AG08395 (cell line): ENCODE measurements around the gene NDRG2.
"Not testable (repeated sequence)": the region's sequence is repeated elsewhere in the genome, so short reads cannot be mapped to it uniquely, and the experiment has no call there.

ENCODE experiments used
- DNase-seq: peaks from one replicate; pipeline ENCODE4 v3.0.0; 2012; ENCODE audit warnings: mixed read lengths, low spot score

NDRG2 gene

DNA sequence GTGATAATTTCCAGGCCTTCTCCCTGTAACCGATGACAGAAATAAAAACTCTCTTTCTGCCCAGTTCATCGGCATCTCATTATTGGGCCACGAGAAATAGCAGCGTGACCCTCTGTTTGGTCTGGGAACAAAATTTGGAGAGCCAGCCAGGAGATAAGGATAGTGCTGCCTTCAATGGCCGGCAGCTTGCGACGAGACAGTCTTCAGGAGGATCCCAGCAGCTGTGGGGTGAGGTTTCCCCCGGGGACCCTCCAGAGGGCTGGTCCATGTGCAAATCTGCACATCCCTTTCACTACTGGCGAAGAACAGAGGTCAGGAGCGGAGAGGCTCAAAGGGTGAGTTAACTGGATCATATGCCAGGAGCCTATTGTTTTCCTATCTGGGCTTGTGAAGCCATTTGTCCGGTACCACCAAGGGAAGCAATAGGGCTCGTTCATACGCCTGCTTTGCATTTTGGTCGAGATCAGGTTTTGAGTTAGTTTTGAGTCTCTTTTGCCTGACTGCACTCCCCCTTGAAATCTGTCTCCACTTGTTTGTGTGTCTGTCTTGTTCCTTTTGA, 21.0 kb downstream of the NDRG2 start:
- no peak for DNase-seq

DNA sequence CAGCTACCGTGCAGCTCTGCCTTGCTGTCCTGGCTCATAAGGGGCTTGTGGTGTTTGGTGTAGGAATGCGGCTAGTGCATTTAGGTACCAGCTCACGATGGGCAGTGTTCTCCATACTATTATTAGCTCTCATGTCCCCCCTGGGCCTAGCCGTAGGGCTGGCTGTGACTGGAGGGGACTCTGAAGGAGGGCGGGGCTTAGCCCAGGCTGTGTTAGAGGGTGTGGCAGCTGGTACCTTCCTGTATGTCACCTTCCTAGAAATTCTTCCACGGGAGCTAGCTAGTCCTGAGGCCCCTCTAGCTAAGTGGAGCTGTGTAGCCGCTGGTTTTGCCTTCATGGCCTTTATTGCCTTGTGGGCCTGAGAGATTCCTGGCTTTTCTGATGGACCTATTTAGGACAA, 23.6 kb downstream of the NDRG2 start:
- no peak for DNase-seq

DNA sequence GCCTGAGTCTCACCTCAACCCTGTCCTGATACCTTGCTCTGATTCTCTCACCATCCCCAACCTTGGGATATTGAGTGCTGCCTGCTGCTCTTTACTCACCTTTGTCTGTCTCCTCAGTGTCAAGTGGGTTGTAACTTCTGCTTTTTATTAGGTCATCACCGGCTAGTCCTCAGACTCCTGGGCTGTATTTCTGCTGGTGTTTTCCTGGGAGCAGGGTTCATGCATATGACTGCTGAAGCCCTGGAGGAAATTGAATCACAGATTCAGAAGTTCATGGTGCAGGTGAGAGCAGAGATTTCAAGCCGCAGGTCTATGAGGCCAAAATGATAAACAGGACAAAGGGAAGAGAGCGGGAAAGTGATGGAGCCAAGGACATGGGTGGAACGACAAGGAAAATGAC, 25.3 kb downstream of the NDRG2 start:
- DNase-seq: no peak

DNA sequence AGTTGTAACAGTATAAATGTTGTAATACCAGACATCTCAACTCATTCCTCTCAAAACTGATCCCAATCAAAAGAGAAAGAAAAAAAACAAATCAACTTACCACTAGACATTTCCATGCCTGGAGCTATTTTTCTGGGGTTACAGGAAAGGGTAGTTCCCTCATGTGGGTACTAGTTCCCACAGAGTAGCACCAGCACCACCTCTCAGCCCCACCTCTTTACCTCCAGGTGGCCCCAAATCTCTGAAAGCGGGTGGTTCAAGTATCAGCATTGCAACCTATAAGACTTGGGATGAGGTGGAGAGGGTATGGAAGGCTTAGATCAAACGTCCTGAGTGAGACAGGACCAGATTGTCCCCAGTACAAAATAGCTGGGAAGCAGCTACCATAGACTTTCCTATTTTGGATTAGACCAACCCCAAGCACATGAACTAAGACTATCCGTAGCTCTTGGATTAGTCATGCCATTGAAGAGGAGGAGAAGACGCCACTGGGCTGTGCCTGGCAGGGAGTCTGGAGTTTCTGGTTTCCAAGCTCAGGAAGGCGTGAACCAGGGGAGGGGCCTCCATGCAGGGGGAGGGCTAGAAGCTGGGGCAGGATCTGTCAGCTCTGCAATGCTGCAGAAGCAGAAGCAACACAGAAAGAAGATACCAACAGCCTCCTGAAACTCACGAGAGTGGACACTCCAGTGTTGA, 26.0 kb downstream of the NDRG2 start, which contains the start of gene SLC39A2:
Gene SLC39A2 (plus strand): TSS at position 620 of the 693 bp plus-strand sequence. CDS start 154 bp downstream, outside the sequence.
- peak; percentile 86 for DNase-seq

DNA sequence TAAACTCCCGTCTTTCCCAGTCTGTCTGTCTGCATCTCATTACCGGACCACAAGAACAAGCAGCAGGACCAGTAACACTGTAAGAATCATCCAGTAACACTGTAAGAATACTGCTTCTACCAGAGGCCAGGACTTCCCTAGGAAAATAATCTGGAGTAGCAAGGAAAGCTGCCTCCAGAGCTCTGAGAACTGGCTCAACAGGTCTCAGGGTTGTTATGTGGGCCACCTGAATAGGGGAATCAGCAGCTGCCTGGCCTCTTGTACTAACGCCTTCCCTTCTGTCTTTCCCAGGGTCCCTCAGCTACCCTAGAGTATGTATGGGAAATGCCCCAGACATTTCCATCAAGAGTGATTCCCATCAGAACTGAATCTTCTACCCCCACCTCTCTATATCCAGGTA, 26.7 kb downstream of the NDRG2 start:
- DNase-seq: no peak

DNA sequence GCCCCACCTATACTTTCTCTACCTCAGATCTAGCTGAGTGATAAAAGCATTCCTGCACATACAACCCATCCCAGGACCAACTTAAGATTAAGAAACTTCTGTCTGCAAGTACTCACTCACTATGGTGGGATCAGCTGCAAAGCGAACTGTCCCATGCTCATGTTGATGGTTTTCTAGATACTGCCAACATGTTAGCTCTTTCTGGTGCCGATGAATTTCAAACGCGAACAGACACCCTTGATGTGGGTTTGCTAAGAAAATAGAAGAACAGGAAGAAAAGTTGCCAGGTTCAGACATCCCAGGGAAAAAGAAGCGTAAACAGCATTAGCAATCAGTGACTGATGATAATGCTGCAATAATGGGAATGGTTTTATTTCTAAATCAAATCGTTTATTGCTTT, 27.3 kb downstream of the NDRG2 start:
- DNase-seq: no peak

DNA sequence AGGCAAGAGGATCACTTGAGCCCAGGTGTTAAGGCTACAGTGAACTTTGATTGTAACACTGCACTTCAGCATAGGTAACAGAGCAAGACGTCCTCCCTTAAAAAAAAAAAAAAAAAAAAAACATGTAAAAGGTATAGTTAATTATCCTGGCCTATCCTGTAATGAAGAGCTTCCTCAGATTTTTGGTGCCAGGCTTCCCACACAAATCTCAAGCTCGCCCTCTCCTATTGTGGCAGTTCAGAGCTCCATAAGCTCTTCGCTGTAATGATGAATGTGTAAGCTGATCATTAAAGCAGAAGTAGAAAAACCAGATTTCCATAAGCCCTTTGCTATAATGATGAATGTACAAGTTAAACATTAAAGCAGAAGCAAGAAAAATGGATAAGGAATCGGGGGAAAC, 27.7 kb downstream of the NDRG2 start:
- DNase-seq: no peak

DNA sequence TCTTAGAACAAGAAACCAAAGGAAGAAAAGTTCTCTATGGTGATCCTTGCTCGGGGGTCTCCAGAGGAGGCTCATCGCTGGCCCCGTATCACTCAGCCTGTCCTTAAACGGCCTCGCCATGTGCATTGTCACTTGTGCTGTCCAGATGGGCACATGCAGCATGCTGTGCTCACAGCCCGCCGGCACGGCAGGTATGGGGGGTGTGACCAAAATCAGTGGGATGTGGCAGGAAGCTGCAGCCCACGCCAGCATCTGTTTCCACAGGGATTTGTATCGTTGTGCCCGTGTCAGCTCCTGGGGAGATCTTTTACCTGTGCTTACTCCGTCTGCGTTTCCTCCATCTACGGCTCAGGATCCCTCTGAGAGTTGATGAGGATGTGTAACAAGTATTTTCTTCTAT, 28.3 kb downstream of the NDRG2 start:
- DNase-seq: no peak

DNA sequence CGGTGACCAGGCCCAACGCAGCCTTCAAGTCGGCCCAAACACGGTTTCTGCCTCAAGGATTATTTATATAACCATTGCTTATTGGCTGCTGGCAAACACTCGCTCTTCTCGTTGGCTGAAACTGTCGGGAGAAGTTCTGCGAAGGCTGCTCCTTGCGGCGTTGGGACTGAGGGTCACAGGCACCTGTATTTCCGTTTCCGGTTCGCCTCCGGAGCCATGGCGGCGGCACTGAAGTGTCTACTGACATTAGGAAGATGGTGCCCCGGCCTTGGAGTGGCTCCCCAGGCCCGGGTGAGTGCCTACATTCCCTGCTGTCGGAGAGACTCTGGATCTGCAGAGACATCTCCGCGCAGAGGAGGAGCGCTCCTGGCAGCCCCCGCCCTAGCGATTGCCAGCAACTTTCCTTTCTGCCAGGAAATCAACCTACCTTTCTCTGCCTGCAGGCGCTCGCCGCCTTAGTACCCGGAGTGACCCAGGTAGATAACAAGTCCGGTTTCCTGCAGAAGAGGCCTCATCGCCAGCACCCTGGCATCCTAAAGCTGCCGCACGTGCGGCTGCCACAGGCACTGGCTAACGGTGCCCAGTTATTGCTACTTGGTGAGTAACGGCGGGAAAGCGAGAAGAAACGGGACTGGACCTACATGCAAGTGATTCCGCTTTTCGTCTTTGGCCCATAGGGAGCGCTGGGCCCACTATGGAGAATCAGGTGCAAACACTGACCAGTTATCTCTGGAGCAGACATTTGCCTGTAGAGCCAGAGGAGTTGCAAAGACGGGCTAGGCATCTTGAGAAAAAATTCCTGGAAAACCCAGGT, 34.9 kb downstream of the NDRG2 start, which contains the start of gene METTL17:
Gene METTL17 (plus strand): TSS at position 194 of the 814 bp plus-strand sequence. CDS start 23 bp downstream, at position 217.
- peak; percentile 95 for DNase-seq

DNA sequence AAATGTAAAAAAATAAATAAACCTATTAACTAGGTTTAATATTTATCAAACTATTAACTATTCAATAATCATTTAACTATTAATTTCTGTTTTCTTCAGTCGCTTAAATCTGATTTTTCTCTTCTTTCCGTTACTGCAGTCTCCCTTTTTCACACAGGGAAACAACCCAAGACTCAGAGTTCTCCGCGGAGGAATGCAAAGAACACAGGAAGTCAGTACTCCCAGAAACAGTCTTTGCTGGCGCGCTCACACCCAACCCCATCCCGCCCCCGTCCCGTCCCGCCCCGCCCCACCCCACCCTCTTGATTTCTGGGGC, 35.4 kb downstream of the NDRG2 start:
- no peak for DNase-seq

DNA sequence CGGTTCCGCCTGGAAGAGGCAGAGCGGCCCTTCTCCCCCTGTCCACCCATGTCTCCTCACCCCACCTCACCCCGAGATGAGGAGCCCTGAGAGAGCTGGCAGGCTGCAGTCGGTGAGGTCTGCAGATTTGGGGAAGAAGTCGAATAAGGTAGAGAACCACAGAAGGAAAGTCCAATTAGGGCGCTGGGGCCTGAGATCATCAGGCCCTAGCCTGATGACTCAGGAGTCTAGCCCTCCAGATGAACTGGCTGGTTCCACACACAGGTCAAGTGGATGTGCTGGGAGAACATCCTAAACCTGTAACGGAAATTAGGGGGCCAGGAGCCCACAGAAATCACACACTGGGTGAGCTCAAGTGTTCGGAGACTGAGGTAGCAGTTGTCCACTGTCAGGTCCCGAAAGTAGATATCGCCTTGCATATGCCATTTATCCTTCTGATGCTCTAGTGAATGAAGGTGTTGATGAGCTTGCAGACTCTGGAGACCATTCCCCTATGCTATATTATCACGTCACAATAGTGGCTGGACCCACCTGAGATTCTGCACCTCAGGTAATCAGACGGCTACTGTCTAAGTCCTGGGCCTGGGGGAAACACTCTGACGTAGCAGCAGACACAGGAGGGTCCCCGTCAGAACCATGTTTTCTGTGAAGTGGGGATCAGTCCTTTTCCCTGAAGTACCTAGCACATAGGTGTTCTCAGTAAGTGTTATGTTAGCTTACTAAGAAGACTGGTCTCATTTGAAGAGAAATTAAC, 36.0 kb downstream of the NDRG2 start:
- no peak for DNase-seq

DNA sequence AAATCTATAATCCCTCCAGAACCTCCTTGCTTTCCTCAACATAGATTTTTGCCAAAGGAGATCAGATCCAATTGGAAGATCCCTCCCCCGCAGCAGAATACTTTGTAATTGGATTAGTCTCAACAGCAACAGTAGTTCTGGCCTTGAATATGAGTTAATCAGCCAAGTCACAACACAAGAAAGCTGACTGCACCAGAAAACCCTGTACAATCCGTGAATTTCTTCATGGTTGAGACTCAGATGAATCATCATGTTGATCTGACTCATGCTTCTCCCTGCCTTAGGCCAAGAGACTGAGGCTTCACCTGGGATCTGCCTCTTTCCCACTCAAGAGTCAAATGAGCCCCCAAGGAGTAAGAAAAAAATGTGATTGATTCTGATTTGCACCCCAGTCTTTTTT, 38.0 kb downstream of the NDRG2 start:
- DNase-seq: peak; percentile 92

DNA sequence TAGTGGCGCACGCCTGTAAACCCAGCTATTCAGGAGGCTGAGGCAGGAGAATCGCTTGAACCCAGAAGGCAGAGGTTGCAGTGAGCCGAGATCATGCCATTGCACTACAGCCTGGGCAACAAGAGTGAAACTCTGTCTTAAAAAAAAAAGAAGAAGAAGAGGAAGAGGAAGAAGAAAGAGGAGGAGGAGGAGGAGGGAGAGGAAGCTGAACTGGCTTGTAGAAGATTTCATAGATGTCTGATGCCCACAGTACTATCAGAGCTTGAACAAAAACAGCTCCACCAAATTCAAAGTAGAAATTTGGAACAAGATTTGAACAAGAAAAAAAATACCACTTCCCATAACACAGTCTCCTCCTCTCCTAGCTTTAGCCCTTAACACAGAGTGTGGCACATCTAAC, 39.2 kb downstream of the NDRG2 start:
- not testable (repeated sequence) for DNase-seq

DNA sequence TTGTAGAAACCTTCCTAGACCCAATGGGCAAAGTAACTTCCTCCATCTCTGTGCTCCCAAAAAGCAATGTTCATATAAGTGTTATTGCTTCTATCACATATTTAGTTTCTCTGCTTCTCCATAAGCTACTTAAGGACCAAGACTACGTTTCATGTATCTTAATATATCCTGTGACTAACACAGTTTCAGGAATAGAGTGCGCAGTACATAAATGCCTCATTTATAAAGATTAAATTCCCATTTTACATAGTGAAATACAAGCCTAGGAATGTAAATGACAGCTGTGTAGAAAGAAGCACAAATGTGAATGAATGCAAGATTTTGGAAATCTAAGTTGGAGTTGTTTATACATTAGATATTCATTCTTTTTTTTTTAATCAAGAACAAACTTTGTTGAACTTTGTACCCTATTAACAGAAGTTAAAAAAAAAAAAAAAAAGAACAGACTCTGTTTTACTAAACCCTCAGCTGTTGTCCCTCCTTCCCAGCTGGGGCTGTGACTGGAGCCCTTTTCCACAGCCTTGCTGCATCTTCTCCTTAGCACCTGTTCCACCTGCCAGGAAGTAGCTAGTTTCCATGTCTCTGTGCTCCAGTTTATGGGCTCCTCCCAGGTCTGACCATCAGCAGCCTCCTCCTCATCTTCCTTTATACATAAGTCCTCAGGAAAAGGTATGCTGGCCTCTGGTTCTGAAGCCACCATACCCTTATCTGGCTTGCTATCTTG, 42.1 kb downstream of the NDRG2 start:
- DNase-seq: no peak

DNA sequence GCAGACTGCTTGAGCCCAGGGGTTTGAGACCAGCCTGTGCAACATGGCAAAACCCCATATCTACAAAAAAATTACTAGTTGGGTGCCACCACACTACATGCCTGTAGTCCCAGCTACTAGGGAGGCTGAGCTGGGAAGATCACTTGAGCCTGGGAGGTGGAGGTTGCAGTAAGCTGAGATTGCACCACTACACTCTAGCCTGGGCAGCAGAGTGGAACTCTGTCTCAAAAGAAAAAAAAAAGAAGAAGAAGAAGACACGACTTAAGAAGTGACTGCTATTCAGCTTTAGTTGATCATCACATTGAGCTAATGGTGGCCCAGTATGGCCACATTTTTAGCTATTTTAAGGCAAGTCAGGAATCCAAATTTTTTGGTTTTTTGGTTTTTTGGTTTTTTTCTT, 44.0 kb downstream of the NDRG2 start:
- DNase-seq: no peak

DNA sequence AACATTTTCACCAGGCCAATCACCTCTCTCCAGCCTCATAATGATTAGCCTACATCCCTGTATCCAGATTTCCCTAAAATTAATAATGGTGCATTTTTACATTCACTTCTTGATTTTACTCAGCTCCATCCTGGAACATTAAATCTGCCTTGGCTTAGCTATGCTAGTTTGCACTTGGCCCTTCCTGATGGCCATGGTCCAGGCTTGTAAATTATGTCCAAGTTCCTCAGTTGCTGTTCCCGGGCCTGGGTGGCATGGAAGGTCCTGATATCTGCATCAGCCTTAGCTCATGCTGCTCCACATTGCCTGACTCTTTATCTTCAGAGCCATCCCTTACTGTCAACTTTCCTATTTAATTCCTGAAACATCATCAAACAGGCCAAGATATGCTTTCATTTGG, 46.2 kb downstream of the NDRG2 start:
- no peak for DNase-seq

DNA sequence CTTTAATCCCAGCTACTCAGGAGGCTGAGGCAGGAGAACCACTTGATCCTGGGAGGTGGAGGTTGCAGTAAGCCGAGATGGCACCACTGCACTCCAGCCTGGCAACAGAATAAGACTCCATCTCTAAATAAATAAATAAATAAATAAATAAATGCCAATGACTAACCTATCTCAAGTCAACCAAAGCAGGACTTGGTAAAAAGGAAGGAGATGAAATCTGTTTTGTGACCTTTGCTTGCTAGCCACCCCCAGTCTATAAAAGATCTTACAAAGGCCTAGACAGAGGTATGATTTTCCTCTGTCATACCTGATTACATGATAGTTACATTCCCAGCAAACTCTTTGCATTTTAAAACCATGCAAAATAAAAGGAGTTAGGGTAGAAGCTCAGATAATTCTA, 48.6 kb downstream of the NDRG2 start:
- DNase-seq: no peak

DNA sequence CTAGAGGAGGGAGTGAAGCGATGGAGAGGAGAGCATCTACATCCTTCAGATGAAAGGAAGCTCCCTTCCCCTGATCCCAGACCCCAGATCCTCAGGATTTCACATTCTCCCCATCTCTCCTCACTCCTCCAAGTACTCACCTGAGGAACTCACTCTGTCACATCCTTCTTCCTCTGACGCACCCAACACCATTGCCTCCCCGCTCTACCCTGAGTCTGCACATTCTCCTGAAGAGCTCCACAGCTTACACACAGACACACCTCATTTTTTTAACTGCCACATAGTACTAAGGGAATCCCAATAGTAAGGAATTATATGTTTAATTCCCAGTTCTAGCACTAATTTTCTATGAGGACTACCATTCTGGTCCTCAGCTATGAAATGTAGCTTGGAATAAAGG, 51.4 kb downstream of the NDRG2 start:
- no peak for DNase-seq

DNA sequence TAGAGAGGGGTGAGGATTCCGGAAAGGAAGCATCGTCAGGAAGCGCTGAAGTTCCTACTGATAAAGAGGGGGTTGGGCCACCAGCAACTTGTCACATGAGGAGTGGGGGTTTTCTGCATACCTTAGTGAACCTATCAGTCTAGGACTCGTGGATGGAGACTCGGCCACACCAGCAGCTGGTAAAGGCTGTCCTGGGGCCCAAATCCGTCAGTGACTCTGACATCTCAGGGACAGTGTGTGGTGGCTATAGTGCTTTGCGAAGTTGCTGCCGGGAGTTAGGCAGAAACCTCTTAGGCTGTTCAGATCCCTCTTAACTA, 53.2 kb downstream of the NDRG2 start:
- no peak for DNase-seq

DNA sequence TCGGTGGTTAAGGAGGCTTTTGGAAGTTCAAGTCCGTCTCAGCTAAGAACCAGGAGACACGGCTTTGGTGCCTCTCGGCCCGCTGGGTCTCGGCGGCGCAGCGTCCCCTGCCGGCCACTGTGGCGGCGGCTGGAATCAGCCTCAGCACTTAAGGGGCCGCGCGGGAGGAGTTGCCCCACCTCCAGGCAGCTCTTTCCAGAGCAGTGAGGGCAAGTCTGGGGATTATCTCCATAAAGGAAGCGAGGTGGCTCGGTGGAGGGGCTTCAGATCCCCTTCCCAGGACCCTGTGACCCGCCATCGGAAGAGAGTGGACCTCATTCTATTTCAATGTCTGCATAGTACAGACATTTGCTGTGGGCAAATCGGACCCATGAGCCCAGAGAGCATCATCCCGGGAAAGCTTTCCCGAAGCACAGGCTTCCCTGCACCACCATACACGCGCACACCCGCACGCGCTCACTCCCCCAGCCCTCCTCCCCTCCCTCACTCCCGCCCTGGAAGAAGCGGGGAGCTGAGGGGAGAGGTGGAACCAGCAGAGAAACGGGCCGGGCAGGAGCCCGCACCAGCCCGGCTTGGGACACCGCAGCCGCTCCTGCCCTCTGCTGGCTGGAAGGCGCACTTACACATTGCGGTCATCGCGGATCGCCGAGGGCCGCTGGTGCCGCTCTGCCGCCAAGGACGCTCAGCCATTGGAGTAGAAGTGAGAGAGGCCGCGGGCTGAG, 53.7 kb downstream of the NDRG2 start:
- peak; percentile 88 for DNase-seq

DNA sequence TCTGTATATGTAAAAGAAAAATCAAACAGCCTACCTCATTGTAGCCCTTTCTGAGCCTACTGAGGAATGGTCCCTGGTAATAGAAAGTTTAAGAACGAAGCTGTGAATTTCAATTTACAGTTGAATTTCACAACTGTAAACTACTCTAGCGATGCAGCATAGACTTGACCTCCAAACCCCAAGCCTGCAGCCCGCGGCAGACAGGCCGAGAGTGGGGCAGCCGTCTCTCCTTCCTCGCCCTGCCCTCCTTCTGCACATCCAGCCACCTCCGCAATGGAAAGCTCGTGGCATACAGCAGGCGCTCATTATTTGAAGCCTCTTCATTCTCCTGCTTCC, 54.2 kb downstream of the NDRG2 start:
- no peak for DNase-seq

DNA sequence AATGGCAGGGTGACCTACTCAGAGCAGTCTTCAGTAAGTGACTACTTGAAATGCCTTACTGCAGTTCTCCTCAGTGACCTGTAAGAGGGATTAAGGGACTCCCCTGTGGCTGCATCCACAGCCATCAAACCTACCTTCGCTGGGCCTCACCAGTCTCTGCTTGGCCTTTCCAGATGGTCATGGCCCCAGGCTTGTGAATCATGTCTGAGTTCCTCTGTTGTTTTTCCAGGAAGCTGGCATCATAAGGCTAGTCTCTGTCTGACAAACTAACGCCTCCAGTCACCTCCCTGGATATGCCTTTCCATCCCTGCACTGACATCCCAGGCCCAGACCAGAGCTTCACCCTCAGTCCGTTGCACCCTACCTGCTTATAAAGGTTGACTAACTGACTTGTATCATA, 55.5 kb downstream of the NDRG2 start:
- no peak for DNase-seq
